Caco-2 (cell line): ENCODE data around the gene GAL3ST3. TPM values are rescaled to one million over a fixed set of nuclear protein-coding genes. Genes with fewer than 3 reads are reported as not detected.
A peak's percentile ranks its signal among the peaks of the same experiment; 100 is the strongest.

Source experiments
- BruUV-seq: library from RNA; stranded (reverse); fragments of 400-500 nt; replicated peaks from 2 replicates; lab custom pipeline; 2021; lab: Mats Ljungman, UMichigan
- CTCF ChIA-PET: fragments of 300-600 bp; sonication (Branson Sonifier 250); formaldehyde crosslinking; loops from one replicate; lab custom pipeline; 2022; ENCODE audit warnings: antibody characterized with exemption; lab: Charles Lee
- POLR2A ChIA-PET: fragments of 300-600 bp; sonication (Branson Sonifier 250); formaldehyde crosslinking; loops from one replicate; lab custom pipeline; 2022; ENCODE audit warnings: antibody characterized with exemption; lab: Charles Lee
- DNase-seq, 2 experiments: peaks; one replicate each; pipeline versions ENCODE4 v3.0.0 to v3.0.0-alpha.2; 2020 to 2022
- H3K27me3 ChIP-seq: replicated peaks from 2 replicates; pipeline ENCODE4 v1.6.0; 2011; ENCODE audit warnings: low read length; ENCODE audit not compliant: control insufficient read depth, insufficient read depth
- H3K36me3 ChIP-seq: 2 replicates; pipeline ENCODE4 v1.5.1; 2011; ENCODE audit warnings: low read length; ENCODE audit not compliant: control insufficient read depth, insufficient read depth
- H3K4me1 ChIP-seq: fragments of 250-450 bp; sonication (Bioruptor Pico); 2 replicates; pipeline ENCODE4 v1.5.1; 2020; ENCODE audit warnings: mild to moderate bottlenecking
- H3K4me3 ChIP-seq: 2 replicates; pipeline ENCODE4 v1.5.1; 2011; ENCODE audit warnings: low read depth, mild to moderate bottlenecking, control low read depth, low read length
- H3K9me3 ChIP-seq: fragments of 250-450 bp; sonication (Bioruptor Pico); 2 replicates; pipeline ENCODE4 v1.5.1; 2020; ENCODE audit warnings: mild to moderate bottlenecking, moderate library complexity
- H3K27ac Mint-ChIP-seq: one replicate; pipeline ENCODE4 v1.8.0; 2022; ENCODE audit warnings: mixed read lengths; ENCODE audit not compliant: unreplicated experiment
- H3K27me3 Mint-ChIP-seq: one replicate; pipeline ENCODE4 v1.8.0; 2022; ENCODE audit warnings: mixed read lengths; ENCODE audit not compliant: insufficient read depth, unreplicated experiment
- H3K36me3 Mint-ChIP-seq: one replicate; pipeline ENCODE4 v1.8.0; 2022; ENCODE audit warnings: mild to moderate bottlenecking, mixed read lengths; ENCODE audit not compliant: insufficient read depth, unreplicated experiment
- H3K4me1 Mint-ChIP-seq: one replicate; pipeline ENCODE4 v1.8.0; 2022; ENCODE audit warnings: low read depth, mixed read lengths; ENCODE audit not compliant: unreplicated experiment
- H3K4me3 Mint-ChIP-seq: one replicate; pipeline ENCODE4 v1.8.0; 2022; ENCODE audit warnings: mild to moderate bottlenecking, moderate library complexity, mixed read lengths; ENCODE audit not compliant: unreplicated experiment
- H3K9me3 Mint-ChIP-seq: one replicate; pipeline ENCODE4 v1.8.0; 2022; ENCODE audit warnings: mixed read lengths; ENCODE audit not compliant: unreplicated experiment
- CTCF ChIP-seq, 2 experiments: fragments of 200-600 bp in 1 of 2; IDR thresholded peaks; 1 replicate in 1 of 2; 2 replicates in 1 of 2; pipeline versions ENCODE4 v1.5.1 to v1.8.0; 2011 to 2022; ENCODE audit warnings: antibody characterized with exemption in 1 of 2, control low read depth in 1 of 2, inconsistent platforms in 1 of 2, low read depth in 1 of 2, low read length in 1 of 2, mild to moderate bottlenecking in 1 of 2, moderate library complexity in 1 of 2; ENCODE audit not compliant: insufficient read depth in 1 of 2, severe bottlenecking in 1 of 2, unreplicated experiment in 1 of 2
- intact Hi-C: fragments of 100-400 bp; cut with micrococcal nuclease; formaldehyde crosslinking; loops from one replicate; pipeline ENCODE4 v1.10.0; 2022; ENCODE audit not compliant: unreplicated experiment
- total RNA-seq: library from RNA; stranded (reverse); gene quantifications from 2 replicates; pipeline ENCODE4 v1.2.3, GENCODE V29; 2022

Gene GAL3ST3
- total RNA-seq, 1 experiment from 2014 or later = not detected

- Mint-ChIP-seq H3K27ac (peak within 1 kb of the TSS; percentile 96), H3K27me3 (no peaks in the 10 kb centered on the region), H3K4me1 (peaks cover 14% of the 10 kb centered on the region), H3K4me3 (peak within 1 kb of the TSS; percentile 91), H3K36me3 (peaks cover 45% of the 10 kb centered on the region), H3K9me3 (no peaks in the 10 kb centered on the region)
- Histone ChIP-seq H3K4me1 (peaks cover 9% of the 10 kb centered on the region), H3K4me3 (peak within 1 kb of the TSS; percentile 71), H3K27me3 (no peaks in the 10 kb centered on the region), H3K9me3 (no peaks in the 10 kb centered on the region), H3K36me3 (peaks cover 7% of the 10 kb centered on the region)
- ChIA-PET POLR2A (interaction anchor here (0.5 to 2.3 kb wide), 17 partner anchors 10 to 1066 kb away, joined by 3 to 14 read pairs (median 4); partner anchors contain the start of genes BANF1, CCDC85B, KAT5 and TM7SF2), CTCF (interaction anchor here (0.6 to 2.0 kb wide), 10 partner anchors 13 to 331 kb away, joined by 3 to 7 read pairs (median 4); partner anchors contain the start of genes CCDC85B, FIBP, MUS81 and RNASEH2C)
- peak in 1 of 2 experiments; percentile 0 for TF ChIP-seq CTCF (IDR thresholded peaks at IDR 0.05; ENCODE audit: insufficient read depth in 1 of 2, low read depth in 1 of 2, low read length in 1 of 2, severe bottlenecking in 1 of 2, unreplicated experiment in 1 of 2)
- intact Hi-C loops = loop anchor here (2.0 to 5.0 kb wide), 2 partner anchors 17 to 300 kb away; no protein-coding TSS in a partner anchor
- DNase-seq = peak; percentile 99
- no TSS peak for BruUV-seq
Measured at GRCh38 chr11:66051766-66052663, 3.1 kb upstream of the GAL3ST3 start, which contains the start of gene SF3B2. Gene SF3B2 (plus strand): TSS chr11:66052364. CDS start chr11:66052385, 21 bp downstream.

- no peaks in the 10 kb centered on the region for H3K27me3 ChIP-seq
- intact Hi-C loops = loop anchor here (5.0 kb wide), 1 partner anchor 301 kb away; no protein-coding TSS in a partner anchor
- no peaks in the 10 kb centered on the region for H3K9me3 ChIP-seq
- H3K4me3 Mint-ChIP-seq = peak overlapping the region; percentile 91
- no peaks in the 10 kb centered on the region for H3K9me3 Mint-ChIP-seq
- H3K36me3 Mint-ChIP-seq = peaks cover 38% of the 10 kb centered on the region
- H3K4me1 Mint-ChIP-seq = peaks cover 14% of the 10 kb centered on the region
- DNase-seq = no peak
- peak overlapping the region; percentile 49 for H3K4me3 ChIP-seq
- no peaks in the 10 kb centered on the region for H3K27me3 Mint-ChIP-seq
- ChIA-PET POLR2A (interaction anchor here (0.6 to 2.3 kb wide), 6 partner anchors 29 to 1067 kb away, joined by 3 to 14 read pairs (median 4); partner anchors contain the start of gene BANF1), CTCF (interaction anchor here (0.6 to 2.0 kb wide), 8 partner anchors 10 to 171 kb away, joined by 3 to 7 read pairs (median 4); partner anchors contain the start of genes CCDC85B and FIBP)
- peak overlapping the region; percentile 96 for H3K27ac Mint-ChIP-seq
- BruUV-seq = TSS peak; percentile 95
- peaks cover 9% of the 10 kb centered on the region for H3K4me1 ChIP-seq
- no peak for TF ChIP-seq CTCF (IDR thresholded peaks at IDR 0.05; ENCODE audit: insufficient read depth in 1 of 2, low read depth in 1 of 2, low read length in 1 of 2, severe bottlenecking in 1 of 2, unreplicated experiment in 1 of 2)
- H3K36me3 ChIP-seq = peaks cover 7% of the 10 kb centered on the region
Measured at GRCh38 chr11:66051371-66051765, 2.4 kb upstream of the GAL3ST3 start.
